AG09309 (cell line): Measurements from ENCODE around the gene ACADVL.

Experiments
- DNase-seq: peaks from one replicate; pipeline ENCODE4 v3.0.0-alpha.2; 2010; ENCODE audit warnings: low read depth
- H3K4me3 ChIP-seq: 2 replicates; pipeline ENCODE4 v1.5.1; 2011; ENCODE audit warnings: mild to moderate bottlenecking, low read depth, low read length, moderate library complexity; ENCODE audit not compliant: control insufficient read depth
- CTCF ChIP-seq: IDR thresholded peaks from 2 replicates; pipeline ENCODE4 v1.5.1; 2011; ENCODE audit warnings: mild to moderate bottlenecking, low read depth, low read length, inconsistent platforms; ENCODE audit not compliant: insufficient read depth, control insufficient read depth; ENCODE audit errors: missing control alignments

Gene ACADVL

GRCh38 chr17:7248796-7249195, 29.1 kb downstream of the ACADVL start:
- no peak for DNase-seq
- H3K4me3 ChIP-seq, result no peak overlapping the region
- no peak for TF ChIP-seq CTCF

GRCh38 chr17:7249214-7249613, 29.5 kb downstream of the ACADVL start:
- DNase-seq, result no peak
- H3K4me3 ChIP-seq, result no peak overlapping the region
- TF ChIP-seq CTCF, result no peak

GRCh38 chr17:7249830-7250229, 30.1 kb downstream of the ACADVL start:
- H3K4me3 ChIP-seq, result peak overlapping the region; percentile 79
- DNase-seq, result no peak

GRCh38 chr17:7250695-7251627, 31.2 kb downstream of the ACADVL start:
- no peak for DNase-seq
- no peak for TF ChIP-seq CTCF
- H3K4me3 ChIP-seq, result peak overlapping the region; percentile 79

More at GRCh38 chr17:7249830-7250229, 30.1 kb downstream of the ACADVL start:
- TF ChIP-seq CTCF, result no peak

- no peak for TF ChIP-seq CTCF
- DNase-seq, result peak; percentile 99
- peak within 1 kb of the TSS; percentile 79 for H3K4me3 ChIP-seq
These were observed 32.0 kb downstream of the ACADVL start, which contains the start of gene CTDNEP1 for GRCh38 chr17:7251661-7252175. Gene CTDNEP1, minus strand, starts transcription at chr17:7251734. Its CDS starts 438 bp downstream, at chr17:7251296.

- peak; percentile 75 for DNase-seq
- TF ChIP-seq CTCF, result peak; percentile 29
- peak within 1 kb of the TSS; percentile 79 for H3K4me3 ChIP-seq
These were observed 32.7 kb downstream of the ACADVL start, which contains the start of gene ELP5 for GRCh38 chr17:7252176-7253043. Gene ELP5, plus strand, starts transcription at chr17:7252215. Its CDS starts 336 bp downstream, at chr17:7252551.
